NT2/D1 (cell line): Measurements from ENCODE around the gene PTPRG.

ENCODE experiments used
- DNase-seq: peaks from one replicate; pipeline ENCODE4 v3.0.0-alpha.2; 2011; ENCODE audit warnings: low read depth, low spot score
- H3K27me3 ChIP-seq: 2 replicates; pipeline ENCODE4 v1.6.0; 2011; ENCODE audit warnings: mild to moderate bottlenecking; ENCODE audit not compliant: insufficient read length, insufficient read depth
- H3K36me3 ChIP-seq: 2 replicates; pipeline ENCODE4 v1.6.1; 2011; ENCODE audit warnings: mild to moderate bottlenecking, low read length, mixed read lengths; ENCODE audit not compliant: insufficient read depth, insufficient read length
- H3K4me1 ChIP-seq: 2 replicates; pipeline ENCODE4 v1.5.1; 2011; ENCODE audit not compliant: insufficient read depth, insufficient read length
- H3K4me3 ChIP-seq: 2 replicates; pipeline ENCODE4 v1.5.1; 2011; ENCODE audit warnings: low read depth; ENCODE audit not compliant: insufficient read length
- H3K9ac ChIP-seq: 2 replicates; pipeline ENCODE4 v1.6.0; 2011; ENCODE audit warnings: low read depth; ENCODE audit not compliant: insufficient read length
- H3K9me3 ChIP-seq: 2 replicates; pipeline ENCODE4 v1.5.1; 2011; ENCODE audit warnings: mild to moderate bottlenecking, low read length; ENCODE audit not compliant: insufficient read depth
- SUZ12 ChIP-seq: IDR thresholded peaks from 2 replicates; pipeline ENCODE4 v1.6.1; 2011; ENCODE audit not compliant: insufficient read length, insufficient read depth; ENCODE audit errors: extremely low read depth
- YY1 ChIP-seq: IDR thresholded peaks from 2 replicates; pipeline ENCODE4 v1.6.1; 2011; ENCODE audit not compliant: insufficient read length, insufficient read depth
- ZNF274 ChIP-seq: IDR thresholded peaks from 2 replicates; pipeline ENCODE4 v1.6.1; 2011; ENCODE audit warnings: mild to moderate bottlenecking, low read depth, low read length

The PTPRG gene

DNA sequence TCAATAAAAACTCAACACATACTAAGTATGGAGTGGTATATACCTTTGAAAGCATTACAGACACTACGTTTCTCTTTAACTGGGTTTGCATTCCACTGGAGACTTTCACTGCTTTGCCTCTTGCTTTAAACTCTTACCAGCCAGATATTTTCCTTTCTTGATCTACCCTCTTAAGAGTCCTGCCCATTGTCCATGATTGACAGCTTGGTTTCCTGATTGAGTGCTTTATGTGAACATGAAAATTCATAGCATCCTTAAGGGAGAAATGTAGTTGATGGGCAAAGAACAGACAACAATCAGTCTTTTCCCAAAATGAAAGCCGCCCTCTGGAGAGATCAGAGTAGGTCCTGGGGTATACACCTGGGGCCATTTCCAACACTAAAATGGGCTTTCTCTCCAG is 78.6 kb downstream of the PTPRG start:
- no peaks in the 10 kb centered on the region for H3K4me1 ChIP-seq
- H3K9me3 ChIP-seq: peaks cover 13% of the 10 kb centered on the region
- H3K9ac ChIP-seq: no peak overlapping the region
- no peaks in the 10 kb centered on the region for H3K27me3 ChIP-seq
- no peak for TF ChIP-seq SUZ12
- TF ChIP-seq ZNF274: no peak
- no peak for TF ChIP-seq YY1
- peaks cover 5% of the 10 kb centered on the region for H3K36me3 ChIP-seq
- no peak for DNase-seq
- H3K4me3 ChIP-seq: no peak overlapping the region

DNA sequence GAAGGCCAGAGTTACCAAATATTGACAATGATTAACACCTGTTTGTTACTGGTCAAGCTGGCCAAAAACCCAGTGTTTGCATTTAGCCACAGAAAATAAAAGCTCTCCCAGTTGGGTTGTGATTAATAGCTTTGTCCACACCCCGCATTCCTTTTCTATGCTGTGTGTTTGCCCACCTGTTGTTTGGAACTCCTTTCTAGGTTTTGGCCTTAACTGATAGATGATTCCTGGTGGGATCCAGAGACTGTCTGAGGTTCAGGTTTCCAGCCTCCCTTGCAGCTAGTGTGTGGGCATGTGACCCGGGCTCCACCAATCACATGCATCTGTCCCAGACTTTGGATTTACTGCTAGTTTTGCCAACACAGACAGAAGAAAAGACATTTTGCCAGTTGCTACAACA is 83.8 kb downstream of the PTPRG start:
- H3K27me3 ChIP-seq: no peaks in the 10 kb centered on the region
- H3K4me1 ChIP-seq: no peaks in the 10 kb centered on the region
- H3K36me3 ChIP-seq: no peaks in the 10 kb centered on the region
- TF ChIP-seq YY1 (no peak), SUZ12 (no peak), ZNF274 (no peak)
- no peak for DNase-seq
- H3K4me3 ChIP-seq: no peak overlapping the region
- no peak overlapping the region for H3K9ac ChIP-seq
- H3K9me3 ChIP-seq: peaks cover 21% of the 10 kb centered on the region

DNA sequence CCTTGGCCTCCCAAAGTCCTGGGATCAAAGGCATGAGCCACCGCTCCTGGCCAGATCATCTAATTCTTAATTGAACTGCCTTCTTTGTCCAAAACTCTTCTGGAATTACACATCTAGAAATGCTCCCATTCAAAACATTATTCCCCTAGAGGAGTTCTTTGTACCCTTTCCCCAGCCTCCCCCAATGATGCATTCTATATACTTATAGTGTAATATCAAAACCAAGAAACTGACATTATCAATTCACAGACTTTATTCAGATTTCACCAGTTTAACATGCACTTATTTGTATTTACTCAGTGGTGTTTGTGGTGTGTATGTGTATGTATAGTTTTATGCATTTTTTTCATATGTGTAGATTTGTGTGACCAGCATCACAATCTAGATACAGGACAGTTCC is 85.0 kb downstream of the PTPRG start:
- H3K9ac ChIP-seq: no peak overlapping the region
- no peak for TF ChIP-seq ZNF274
- TF ChIP-seq SUZ12: no peak
- no peak for TF ChIP-seq YY1
- H3K36me3 ChIP-seq: no peaks in the 10 kb centered on the region
- peaks cover 21% of the 10 kb centered on the region for H3K9me3 ChIP-seq
- no peak for DNase-seq
- no peaks in the 10 kb centered on the region for H3K4me1 ChIP-seq
- H3K4me3 ChIP-seq: no peak overlapping the region
- H3K27me3 ChIP-seq: no peaks in the 10 kb centered on the region

- H3K4me3 ChIP-seq: no peak overlapping the region
- no peaks in the 10 kb centered on the region for H3K4me1 ChIP-seq
- no peak overlapping the region for H3K9ac ChIP-seq
- no peaks in the 10 kb centered on the region for H3K27me3 ChIP-seq
- peaks cover 21% of the 10 kb centered on the region for H3K9me3 ChIP-seq
- DNase-seq: no peak
- no peak for TF ChIP-seq SUZ12
- no peak for TF ChIP-seq YY1
- TF ChIP-seq ZNF274: no peak
- H3K36me3 ChIP-seq: no peaks in the 10 kb centered on the region
These were observed 85.6 kb downstream of the PTPRG start for GRCh38 chr3:61646851-61647525.

GRCh38 chr3:61648481-61648880 is 87.1 kb downstream of the PTPRG start:
- Histone ChIP-seq H3K9me3 (peaks cover 21% of the 10 kb centered on the region), H3K36me3 (no peaks in the 10 kb centered on the region), H3K9ac (no peak overlapping the region), H3K4me1 (no peaks in the 10 kb centered on the region), H3K4me3 (no peak overlapping the region), H3K27me3 (no peaks in the 10 kb centered on the region)
- TF ChIP-seq YY1: no peak
- no peak for TF ChIP-seq ZNF274
- TF ChIP-seq SUZ12: no peak
- no peak for DNase-seq

- no peak overlapping the region for H3K4me3 ChIP-seq
- TF ChIP-seq YY1 (no peak), ZNF274 (no peak)
- H3K27me3 ChIP-seq: no peaks in the 10 kb centered on the region
- no peak for DNase-seq
- H3K9me3 ChIP-seq: peaks cover 12% of the 10 kb centered on the region
- H3K4me1 ChIP-seq: no peaks in the 10 kb centered on the region
- no peaks in the 10 kb centered on the region for H3K36me3 ChIP-seq
- no peak overlapping the region for H3K9ac ChIP-seq
These were observed 88.2 kb downstream of the PTPRG start for GRCh38 chr3:61649381-61650170.

DNA sequence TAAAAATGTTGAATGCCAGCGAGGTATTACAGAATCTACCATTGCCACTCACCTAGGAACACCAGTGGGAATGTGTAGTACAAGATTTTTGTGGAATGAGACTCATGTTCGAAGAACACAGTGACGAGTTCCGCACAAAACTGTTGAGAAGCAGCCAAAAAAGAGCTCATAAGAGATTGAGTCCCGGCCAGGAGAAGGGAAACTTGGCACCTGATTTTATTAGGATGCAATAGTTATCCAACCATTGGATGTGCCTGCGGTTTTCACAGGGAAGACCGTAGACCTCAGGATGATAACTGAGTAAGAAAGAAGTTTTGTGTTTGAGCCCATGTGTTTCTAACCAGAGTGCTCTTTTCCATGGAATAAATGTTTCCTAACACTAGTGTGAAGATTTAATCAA is 88.9 kb downstream of the PTPRG start:
- peaks cover 5% of the 10 kb centered on the region for H3K9me3 ChIP-seq
- no peaks in the 10 kb centered on the region for H3K36me3 ChIP-seq
- H3K9ac ChIP-seq: no peak overlapping the region
- no peak for DNase-seq
- no peak for TF ChIP-seq ZNF274
- TF ChIP-seq YY1: no peak
- no peak for TF ChIP-seq SUZ12
- no peaks in the 10 kb centered on the region for H3K4me1 ChIP-seq
- H3K4me3 ChIP-seq: no peak overlapping the region
- no peaks in the 10 kb centered on the region for H3K27me3 ChIP-seq
